ENCODE data around the gene CAMK4. TPM values are rescaled to one million over a fixed set of nuclear protein-coding genes. Genes with fewer than 3 reads are reported as not detected.

CAMK4 gene
- total RNA-seq, 1 experiment from 2014 or later = 6.3 TPM

DNA sequence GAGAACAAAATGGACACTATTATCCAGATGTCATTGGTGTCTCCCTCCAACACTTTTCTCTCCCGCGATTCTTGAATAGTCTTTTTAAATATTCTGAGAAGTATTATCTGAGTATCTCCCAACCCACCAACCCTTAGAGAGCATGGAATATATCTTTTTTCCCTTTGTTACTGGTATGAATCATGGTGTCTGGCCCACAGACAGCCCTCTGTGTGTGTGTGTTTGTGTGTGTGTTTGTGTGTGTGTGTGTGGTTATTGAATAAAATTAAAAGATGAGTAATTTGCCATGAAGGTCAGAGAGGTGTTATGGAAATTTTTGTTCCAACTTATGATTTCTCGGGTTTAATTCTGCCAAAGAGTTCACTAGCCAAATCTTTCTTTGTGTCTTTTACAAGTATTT is 47.7 kb downstream of the CAMK4 start:
- H3K27ac ChIP-seq (ENCODE audit: insufficient read length, low read depth, low read length) = no peak overlapping the region
- H3K27me3 ChIP-seq (ENCODE audit: insufficient read depth, low read length) = no peaks in the 10 kb centered on the region
- no peak overlapping the region for H3K14ac ChIP-seq (ENCODE audit: insufficient read depth, low read length)

More for the DNA sequence above, 47.7 kb downstream of the CAMK4 start:
- no peak overlapping the region for H4K91ac ChIP-seq (ENCODE audit: insufficient read length, low read depth, low read length)
- H4K8ac ChIP-seq (replicated peaks; ENCODE audit: insufficient read length, low read depth, low read length) = no peak overlapping the region
- no peaks in the 10 kb centered on the region for H3K79me1 ChIP-seq (ENCODE audit: insufficient read depth, low read depth, low read length, poor library complexity, severe bottlenecking)
- WGBS (ENCODE audit: extremely low coverage, insufficient read length, low lambda C conversion rate) = no CpG with 5 or more reads among the region's 3 CpGs
- H2AFZ ChIP-seq (ENCODE audit: low read length) = no peak overlapping the region
- no peak overlapping the region for H2BK12ac ChIP-seq (ENCODE audit: insufficient read length, low read depth, low read length)
- H3K56ac ChIP-seq (ENCODE audit: insufficient read length, low read depth, low read length) = no peak overlapping the region
- H3K4me2 ChIP-seq (ENCODE audit: insufficient read depth, insufficient read length, low read length) = no peak overlapping the region
- Mint-ChIP-seq H3K27ac (no peak overlapping the region), H3K36me3 (ENCODE audit: insufficient read depth in 1 of 3, low read depth in 3 of 3) (no peaks in the 10 kb centered on the region), H3K4me1 (no peaks in the 10 kb centered on the region), H3K27me3 (ENCODE audit: low read depth) (peaks cover 1% of the 10 kb centered on the region; the same call in 1 of the 2 replicates), H3K9me3 (no peaks in the 10 kb centered on the region), H3K4me3 (no peak overlapping the region)
- H3K9me3 ChIP-seq (ENCODE audit: control insufficient read depth, low read depth, low read length) = no peaks in the 10 kb centered on the region
- H4K20me1 ChIP-seq (ENCODE audit: control insufficient read depth, insufficient read depth, insufficient read length) = no peaks in the 10 kb centered on the region
- H3T11ph ChIP-seq (ENCODE audit: low read length) = no peak overlapping the region
- DNase-seq = no peak
- H2BK120ac ChIP-seq (ENCODE audit: low read depth, low read length, poor library complexity, severe bottlenecking) = no peak overlapping the region
- H3K23ac ChIP-seq (ENCODE audit: insufficient read length, low read depth, low read length) = no peak overlapping the region
- H3K4ac ChIP-seq (ENCODE audit: low read depth, low read length) = no peak overlapping the region
- H2BK15ac ChIP-seq (ENCODE audit: low read depth, low read length) = no peak overlapping the region
- no peaks in the 10 kb centered on the region for H3K23me2 ChIP-seq (ENCODE audit: insufficient read length, low read depth, low read length, poor library complexity, severe bottlenecking)
- H3K18ac ChIP-seq (ENCODE audit: insufficient read length, low read depth, low read length) = no peak overlapping the region
- H3K9ac ChIP-seq (ENCODE audit: extremely low read depth, insufficient read length, low read length) = no peak overlapping the region
- no peak overlapping the region for H4K5ac ChIP-seq (ENCODE audit: insufficient read length, low read depth, low read length)
- no peak overlapping the region for H2BK20ac ChIP-seq (ENCODE audit: low read depth, low read length, poor library complexity, severe bottlenecking)
- no peaks in the 10 kb centered on the region for H3K4me1 ChIP-seq (ENCODE audit: insufficient read depth, low read length)
- no peak overlapping the region for H2AK5ac ChIP-seq (ENCODE audit: insufficient read length, low read length)
- H3K79me2 ChIP-seq (ENCODE audit: insufficient read depth, low read length) = no peaks in the 10 kb centered on the region
- H2BK5ac ChIP-seq (ENCODE audit: insufficient read length, low read length) = no peak overlapping the region
- TF ChIP-seq, protein P1, sequence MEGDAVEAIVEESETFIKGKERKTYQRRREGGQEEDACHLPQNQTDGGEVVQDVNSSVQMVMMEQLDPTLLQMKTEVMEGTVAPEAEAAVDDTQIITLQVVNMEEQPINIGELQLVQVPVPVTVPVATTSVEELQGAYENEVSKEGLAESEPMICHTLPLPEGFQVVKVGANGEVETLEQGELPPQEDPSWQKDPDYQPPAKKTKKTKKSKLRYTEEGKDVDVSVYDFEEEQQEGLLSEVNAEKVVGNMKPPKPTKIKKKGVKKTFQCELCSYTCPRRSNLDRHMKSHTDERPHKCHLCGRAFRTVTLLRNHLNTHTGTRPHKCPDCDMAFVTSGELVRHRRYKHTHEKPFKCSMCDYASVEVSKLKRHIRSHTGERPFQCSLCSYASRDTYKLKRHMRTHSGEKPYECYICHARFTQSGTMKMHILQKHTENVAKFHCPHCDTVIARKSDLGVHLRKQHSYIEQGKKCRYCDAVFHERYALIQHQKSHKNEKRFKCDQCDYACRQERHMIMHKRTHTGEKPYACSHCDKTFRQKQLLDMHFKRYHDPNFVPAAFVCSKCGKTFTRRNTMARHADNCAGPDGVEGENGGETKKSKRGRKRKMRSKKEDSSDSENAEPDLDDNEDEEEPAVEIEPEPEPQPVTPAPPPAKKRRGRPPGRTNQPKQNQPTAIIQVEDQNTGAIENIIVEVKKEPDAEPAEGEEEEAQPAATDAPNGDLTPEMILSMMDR (conservative IDR thresholded peaks at IDR 0.05) = no peak
